Stimulated activated CD4-positive, alpha-beta T cell treated with anti-CD3 and anti-CD28 coated beads, TNF-alpha, amount 100 ng/mL, for 24 hours (primary cell): ENCODE measurements around the gene VIPR1.
A peak's percentile ranks its signal among the peaks of the same experiment; 100 is the strongest.
"Not testable (repeated sequence)": the region's sequence is repeated elsewhere in the genome, so short reads cannot be mapped to it uniquely, and the experiment has no call there.

Source experiments
- DNase-seq, 3 experiments: peaks; one replicate each; pipeline ENCODE4 v3.0.0-alpha.2; 2020; ENCODE audit warnings: low read depth in 3 of 3

The VIPR1 gene

GRCh38 chr3:42532229-42532628 is 29.8 kb downstream of the VIPR1 start:
- DNase-seq, result no peak

GRCh38 chr3:42533161-42533897 is 30.9 kb downstream of the VIPR1 start:
- no peak for DNase-seq

GRCh38 chr3:42535981-42536784 is 33.7 kb downstream of the VIPR1 start:
- peak in 1 of 3 experiments; percentile 28 for DNase-seq

GRCh38 chr3:42537350-42537749 is 34.9 kb downstream of the VIPR1 start:
- no peak for DNase-seq

GRCh38 chr3:42539871-42540714 is 37.6 kb downstream of the VIPR1 start:
- peak; percentile 39 to 50 (median 42) for DNase-seq

- DNase-seq, result no peak
These were observed 38.6 kb downstream of the VIPR1 start for GRCh38 chr3:42541079-42541478.

GRCh38 chr3:42544492-42545283 is 42.2 kb downstream of the VIPR1 start:
- no peak for DNase-seq

GRCh38 chr3:42545284-42545900 is 42.9 kb downstream of the VIPR1 start:
- no peak for DNase-seq

GRCh38 chr3:42546691-42547213 is 44.3 kb downstream of the VIPR1 start:
- DNase-seq, result no peak

- DNase-seq, result peak; percentile 45 to 60 (median 45)
These were observed 45.0 kb downstream of the VIPR1 start for GRCh38 chr3:42547401-42547945.

- DNase-seq, result no peak
These were observed 46.7 kb downstream of the VIPR1 start for GRCh38 chr3:42549131-42549530.

- DNase-seq, result no peak
These were observed 47.8 kb downstream of the VIPR1 start for GRCh38 chr3:42550250-42550649.

GRCh38 chr3:42552830-42553229 is 50.4 kb downstream of the VIPR1 start:
- no peak for DNase-seq

GRCh38 chr3:42556089-42556632 is 53.7 kb downstream of the VIPR1 start:
- no peak for DNase-seq

GRCh38 chr3:42556817-42557216 is 54.4 kb downstream of the VIPR1 start:
- DNase-seq, result not testable (repeated sequence)

- DNase-seq, result no peak
These were observed 55.4 kb downstream of the VIPR1 start for GRCh38 chr3:42557854-42558253.

GRCh38 chr3:42562047-42562907 is 59.8 kb downstream of the VIPR1 start:
- no peak for DNase-seq

GRCh38 chr3:42569593-42570142 is 67.2 kb downstream of the VIPR1 start:
- no peak for DNase-seq

- DNase-seq, result no peak
These were observed 69.8 kb downstream of the VIPR1 start for GRCh38 chr3:42572278-42572677.
